B cell (primary cell): ENCODE data around the gene PPP1CC. TPM values are rescaled to one million over a fixed set of nuclear protein-coding genes. Genes with fewer than 3 reads are reported as not detected.
A peak's percentile ranks its signal among the peaks of the same experiment; 100 is the strongest.

Source experiments
- ATAC-seq: fragments of 200-7000 bp; cut with Tn5 transposase; one replicate; pipeline ENCODE4 v1.10.0; 2021; ENCODE audit warnings: low read depth, mild to moderate bottlenecking, moderate number of reproducible peaks, moderate library complexity
- CTCF ChIA-PET: fragments of 350-600 bp; sonication (Branson Sonifier 250); formaldehyde crosslinking; loops from one replicate; lab custom pipeline; 2021; ENCODE audit warnings: antibody characterized with exemption, inconsistent platforms; lab: Charles Lee
- POLR2A ChIA-PET: fragments of 350-600 bp; sonication (Branson Sonifier 250); formaldehyde crosslinking; loops from one replicate; lab custom pipeline; 2021; ENCODE audit warnings: antibody characterized with exemption; lab: Charles Lee
- DNase-seq: peaks from one replicate; pipeline ENCODE4 v3.0.0; 2013
- H2AFZ ChIP-seq: 2 replicates; pipeline ENCODE4 v1.6.1; 2012; ENCODE audit warnings: mild to moderate bottlenecking, low read depth, low read length; ENCODE audit not compliant: insufficient read depth, poor library complexity, severe bottlenecking
- H3K27ac ChIP-seq, 2 donors: 1 replicate in 1 of 2; 2 replicates in 1 of 2; pipeline ENCODE4 v1.5.1; 2012 to 2013; ENCODE audit warnings: low read length in 2 of 2, mild to moderate bottlenecking in 2 of 2, moderate library complexity in 1 of 2
- H3K27me3 ChIP-seq, 4 experiments: fragments of 200-600 bp in 1 of 4; sonication (generic) in 1 of 4; replicated peaks in 1 of 4; 1 replicate in 2 of 4; 2 replicates in 2 of 4; pipeline versions ENCODE4 v1.6.1 to v1.7.0; 2013 to 2016; ENCODE audit warnings: low read length in 3 of 4, mild to moderate bottlenecking in 2 of 4, mixed read lengths in 1 of 4, moderate library complexity in 1 of 4; ENCODE audit not compliant: insufficient read depth in 4 of 4, control insufficient read depth in 3 of 4; ENCODE audit errors: control extremely low read depth in 1 of 4
- H3K36me3 ChIP-seq, 2 experiments: replicated peaks in 1 of 2; 1 replicate in 1 of 2; 2 replicates in 1 of 2; pipeline versions ENCODE4 v1.6.1 to v1.7.1; 2013; ENCODE audit warnings: low read length in 1 of 2; ENCODE audit not compliant: insufficient read depth in 2 of 2, control insufficient read depth in 1 of 2; ENCODE audit errors: control extremely low read depth in 1 of 2, extremely low read depth in 1 of 2
- H3K4me1 ChIP-seq, 2 donors: fragments of 200-600 bp in 1 of 2; sonication (generic) in 1 of 2; 1 replicate in 1 of 2; 2 replicates in 1 of 2; pipeline versions ENCODE4 v1.5.1 to v1.6.1; 2013 to 2017; ENCODE audit warnings: low read length in 2 of 2; ENCODE audit not compliant: control insufficient read depth in 2 of 2, insufficient read depth in 2 of 2
- H3K4me2 ChIP-seq: replicated peaks from 2 replicates; pipeline ENCODE3; 2012; ENCODE audit warnings: mild to moderate bottlenecking, low read depth, low read length; ENCODE audit not compliant: poor library complexity, severe bottlenecking
- H3K4me3 ChIP-seq, 5 experiments: fragments of 200-600 bp in 1 of 5; sonication (generic) in 1 of 5; 1 replicate in 3 of 5; 2 replicates in 2 of 5; pipeline versions ENCODE4 v1.5.1 to v1.7.0; 2011 to 2016; ENCODE audit warnings: low read length in 4 of 5, mild to moderate bottlenecking in 4 of 5, low read depth in 2 of 5, control low read depth in 1 of 5, moderate library complexity in 1 of 5; ENCODE audit not compliant: insufficient read depth in 1 of 5; ENCODE audit errors: control extremely low read depth in 1 of 5, extremely low read depth in 1 of 5
- H3K79me2 ChIP-seq: fragments of 200-600 bp; sonication (generic); one replicate; pipeline ENCODE4 v1.6.0; 2016; ENCODE audit warnings: low read length; ENCODE audit not compliant: control insufficient read depth, insufficient read depth
- H3K9ac ChIP-seq: fragments of 200-600 bp; sonication (generic); 2 replicates; pipeline ENCODE4 v1.6.1; 2017; ENCODE audit warnings: mild to moderate bottlenecking, low read length, moderate library complexity
- H3K9me3 ChIP-seq, 3 donors: one replicate each; pipeline versions ENCODE4 v1.6.1 to v1.7.1; 2013; ENCODE audit warnings: low read length in 2 of 3; ENCODE audit not compliant: control insufficient read depth in 2 of 3, insufficient read depth in 1 of 3; ENCODE audit errors: control extremely low read depth in 1 of 3
- H4K20me1 ChIP-seq: 2 replicates; pipeline ENCODE4 v1.6.0; 2012; ENCODE audit warnings: mild to moderate bottlenecking, low read length; ENCODE audit not compliant: insufficient read depth, control insufficient read depth, poor library complexity, severe bottlenecking
- H3K27ac Mint-ChIP-seq: one replicate; pipeline ENCODE4 v1.8.0; 2021; ENCODE audit warnings: mixed read lengths
- H3K27me3 Mint-ChIP-seq: one replicate; pipeline ENCODE4 v1.8.0; 2021; ENCODE audit warnings: mixed read lengths
- H3K4me1 Mint-ChIP-seq: one replicate; pipeline ENCODE4 v1.8.0; 2021; ENCODE audit warnings: mixed read lengths
- H3K4me3 Mint-ChIP-seq: one replicate; pipeline ENCODE4 v1.8.0; 2021; ENCODE audit warnings: mixed read lengths
- H3K9me3 Mint-ChIP-seq: one replicate; pipeline ENCODE4 v1.8.0; 2022; ENCODE audit warnings: mixed read lengths; ENCODE audit not compliant: insufficient read depth
- CTCF ChIP-seq: fragments of 200-600 bp; IDR thresholded peaks from one replicate; pipeline ENCODE4 v1.8.0; 2022; ENCODE audit warnings: antibody characterized with exemption, mild to moderate bottlenecking
- EZH2 ChIP-seq: IDR thresholded peaks from 2 replicates; pipeline ENCODE4 v1.6.1; 2012; ENCODE audit warnings: borderline replicate concordance, low read depth, mild to moderate bottlenecking, moderate library complexity, low read length; ENCODE audit not compliant: insufficient read depth, poor library complexity, severe bottlenecking
- WGBS: methylation state at CpG from one replicate; pipeline ENCODE4 v1.1.5; 2013; ENCODE audit warnings: missing lambda C conversion rate; ENCODE audit not compliant: insufficient coverage; 5-methylcytosine and 5-hydroxymethylcytosine counted together
- intact Hi-C: fragments of 100-400 bp; cut with micrococcal nuclease; formaldehyde crosslinking; loops from one replicate; pipeline ENCODE4 v1.10.0; 2022
- polyA plus RNA-seq: library from polyadenylated mRNA; depleted of rRNA; stranded (reverse); fragments of >200 nt; gene quantifications from 2 replicates; pipeline ENCODE4 v1.2.3, GENCODE V29; 2012
- total RNA-seq, 2 donors: library from RNA; stranded (reverse); fragments of 120-200 nt in 1 of 2; gene quantifications; 1 replicate in 1 of 2; 2 replicates in 1 of 2; pipeline versions ENCODE4 v1.2.3 to v1.2.4, GENCODE V29; 2013 to 2022

Gene PPP1CC
- total and polyA plus RNA-seq, 2 donors (not counting 1 experiment from before 2014, with no cell fraction given) = 70.0 to 146 TPM

- H3K27ac Mint-ChIP-seq = peak overlapping the region; percentile 64
- H3K9ac ChIP-seq = no peak overlapping the region
- peaks cover 57% of the 10 kb centered on the region for H3K4me1 Mint-ChIP-seq
- TF ChIP-seq CTCF = no peak
- TF ChIP-seq EZH2 = no peak
- no peak overlapping the region for H3K4me3 ChIP-seq
- peaks cover 34 to 43% of the 10 kb centered on the region in 2 donors for H3K4me1 ChIP-seq
- peaks cover 91% of the 10 kb centered on the region for H3K79me2 ChIP-seq
- H3K9me3 ChIP-seq = no peaks in the 10 kb centered on the region
- ATAC-seq = no peak
- no peak overlapping the region for H3K4me3 Mint-ChIP-seq
- DNase-seq = no peak
- no peak overlapping the region for H3K4me2 ChIP-seq
- WGBS = no CpG with 5 or more reads among the region's 1 CpG
- no peaks in the 10 kb centered on the region for H3K27me3 ChIP-seq
- ChIA-PET POLR2A (interaction anchor here (0.6 to 0.8 kb wide), 2 partner anchors 12 to 13 kb away, joined by 3 to 5 read pairs; no protein-coding TSS in a partner anchor), CTCF (no interaction called here)
- intact Hi-C loops = no loop called here
- H3K9me3 Mint-ChIP-seq = no peaks in the 10 kb centered on the region
- peaks cover 25 to 81% of the 10 kb centered on the region in 2 experiments for H3K36me3 ChIP-seq
- peak overlapping the region; percentile 46 to 79 for H3K27ac ChIP-seq
- H4K20me1 ChIP-seq = peaks cover 65% of the 10 kb centered on the region
- H2AFZ ChIP-seq = no peak overlapping the region
- H3K27me3 Mint-ChIP-seq = no peaks in the 10 kb centered on the region
Measured at GRCh38 chr12:110728628-110729027, 14.1 kb downstream of the PPP1CC start.

GRCh38 chr12:110726708-110727369 lies 15.9 kb downstream of the PPP1CC start:
- Histone ChIP-seq H2AFZ (no peak overlapping the region), H3K4me2 (peak overlapping the region; percentile 31), H4K20me1 (peaks cover 56% of the 10 kb centered on the region), H3K36me3 (peaks cover 25 to 89% of the 10 kb centered on the region in 2 experiments), H3K27ac (peak overlapping the region; percentile 39 to 79), H3K4me1 (peaks cover 20 to 34% of the 10 kb centered on the region in 2 donors), H3K27me3 (no peaks in the 10 kb centered on the region), H3K9ac (no peak overlapping the region), H3K79me2 (peaks cover 76% of the 10 kb centered on the region), H3K9me3 (no peaks in the 10 kb centered on the region), H3K4me3 (no peak overlapping the region)
- no peaks in the 10 kb centered on the region for H3K9me3 Mint-ChIP-seq
- 78% methylated on average over 4 of the region's 9 CpGs for WGBS
- peak overlapping the region; percentile 79 for H3K27ac Mint-ChIP-seq
- CTCF ChIA-PET = interaction anchor here (1.0 to 1.7 kb wide), 3 partner anchors 9 to 296 kb away, joined by 3 to 8 read pairs (median 5); no protein-coding TSS in a partner anchor
- no peaks in the 10 kb centered on the region for H3K27me3 Mint-ChIP-seq
- no peak for DNase-seq
- intact Hi-C loops = no loop called here
- TF ChIP-seq EZH2 = no peak
- no peak for TF ChIP-seq CTCF
- ATAC-seq = peak; percentile 18
- H3K4me3 Mint-ChIP-seq = peak overlapping the region; percentile 67
- H3K4me1 Mint-ChIP-seq = peaks cover 41% of the 10 kb centered on the region
- POLR2A ChIA-PET = interaction anchor here (0.8 kb wide), 1 partner anchor 15 kb away, joined by 5 read pairs; no protein-coding TSS in a partner anchor
